HG03139 (cell line): ENCODE data around the gene APOBEC3C.
A peak's percentile ranks its signal among the peaks of the same experiment; 100 is the strongest.
"Not testable (repeated sequence)": the region's sequence is repeated elsewhere in the genome, so short reads cannot be mapped to it uniquely, and the experiment has no call there.

Experiments used
- ATAC-seq: cut with Tn5 transposase; IDR thresholded peaks from one replicate; pipeline ENCODE4 v1.9.1; 2021; ENCODE audit not compliant: unreplicated experiment

The APOBEC3C gene

GRCh38 chr22:38981992-38982927 lies 31.8 kb upstream of the APOBEC3C start, which contains the start of gene APOBEC3B:
TSS of gene APOBEC3B (plus strand) at chr22:38982347. CDS start at chr22:38982454, 107 bp downstream.
- ATAC-seq = peak; percentile 43

- ATAC-seq = no peak
Measured at GRCh38 chr22:38984224-38984623, 29.8 kb upstream of the APOBEC3C start.

DNA sequence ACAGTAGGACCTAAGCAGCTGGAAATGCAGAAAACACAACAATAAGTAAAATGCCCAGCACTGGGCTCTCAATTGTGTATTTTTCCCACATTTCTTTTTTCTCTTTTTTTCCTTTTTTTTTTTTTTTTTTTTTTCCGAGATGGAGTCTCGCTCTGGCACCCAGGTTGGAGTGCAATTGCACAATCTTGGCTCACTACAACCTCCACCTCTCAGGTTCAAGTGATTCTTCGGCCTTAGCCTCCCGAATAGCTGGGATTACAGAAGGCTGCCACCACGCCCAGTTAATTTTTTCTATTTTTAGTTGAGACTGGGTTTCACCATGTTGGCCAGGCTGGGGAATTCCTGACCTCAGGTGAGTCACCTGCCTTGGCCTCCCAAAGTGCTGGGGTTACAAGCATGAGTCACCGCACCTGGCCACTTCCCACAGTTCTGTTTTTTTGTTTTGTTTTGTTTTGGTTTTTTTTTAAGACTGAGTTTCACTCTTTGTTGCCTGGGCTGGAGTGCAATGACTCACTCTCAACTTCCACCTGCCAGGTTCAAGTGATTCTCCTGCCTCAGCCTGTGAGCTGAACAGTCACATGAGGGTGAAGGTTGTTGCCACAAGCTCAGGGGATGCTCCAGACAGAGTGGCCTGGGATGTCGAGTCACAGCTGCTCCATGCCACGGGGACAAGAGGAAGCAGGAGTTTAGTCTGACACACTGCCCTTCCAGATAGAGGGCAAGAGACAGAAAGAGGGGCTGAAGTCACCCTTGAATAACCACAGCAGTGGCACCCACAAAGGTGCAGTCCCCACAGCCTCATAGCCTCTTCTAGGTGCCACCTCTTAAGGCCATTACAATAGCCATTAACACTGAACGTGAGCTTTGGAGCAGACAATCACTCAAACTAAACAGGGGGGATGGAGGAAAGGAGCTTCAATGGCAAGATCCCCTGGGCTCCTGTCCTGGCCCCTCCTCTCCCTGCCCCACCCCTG lies 29.0 kb upstream of the APOBEC3C start:
- ATAC-seq = peak; percentile 61

DNA sequence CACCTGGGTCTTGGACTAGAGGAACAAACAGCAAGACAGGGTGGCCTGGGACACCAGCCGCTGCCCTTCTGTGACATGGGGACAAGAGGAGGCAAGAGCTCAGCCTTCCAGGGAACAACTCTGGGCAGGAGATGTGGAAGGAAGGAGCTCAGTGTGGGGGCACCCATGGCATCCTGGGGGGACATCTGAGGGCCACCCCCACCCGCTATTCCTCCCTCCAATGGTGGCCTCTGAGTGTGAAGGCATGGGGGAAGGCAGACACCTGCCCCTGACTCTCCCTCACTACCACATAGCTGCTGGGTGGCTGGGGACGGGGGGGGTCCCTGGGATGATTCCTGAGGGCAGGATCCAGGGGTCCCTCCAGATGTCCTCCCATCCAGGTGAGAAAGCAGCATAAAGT lies 27.4 kb upstream of the APOBEC3C start:
- no peak for ATAC-seq

DNA sequence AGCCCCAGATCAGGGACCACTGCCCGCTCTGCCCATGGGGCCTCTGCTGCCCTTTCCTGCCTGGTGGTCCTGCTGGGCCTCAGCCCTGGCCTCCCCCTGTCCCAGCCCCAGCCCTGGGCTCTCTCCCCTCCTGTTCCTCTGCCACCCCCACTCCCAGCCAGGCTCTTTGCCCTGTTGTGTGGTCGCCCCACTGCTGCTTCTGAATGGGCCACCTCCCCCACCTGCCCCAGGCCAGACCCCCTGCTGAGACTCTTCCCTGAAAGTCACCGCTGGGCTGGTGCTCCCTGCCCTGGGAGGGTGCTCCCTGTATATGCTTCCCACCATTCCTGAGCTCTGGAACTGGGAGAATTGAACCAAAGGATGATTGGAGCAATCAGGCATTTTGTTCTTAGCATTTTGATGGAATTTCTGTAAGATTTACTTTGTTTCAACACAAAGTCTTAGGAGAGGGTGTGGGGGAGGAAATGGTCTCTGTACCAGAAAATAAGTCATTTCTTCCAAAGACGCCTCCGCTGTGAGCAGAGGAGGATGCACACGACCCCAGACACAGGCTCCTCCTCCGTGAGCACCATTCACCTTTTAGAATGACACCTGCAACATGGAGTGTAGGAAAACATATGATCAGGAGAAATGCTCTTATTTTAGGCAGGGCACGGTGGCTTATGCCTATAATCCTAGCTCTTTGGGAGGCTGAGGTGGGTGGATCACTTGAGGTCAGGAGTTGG lies 26.7 kb upstream of the APOBEC3C start:
- no peak for ATAC-seq

- ATAC-seq = no peak
Measured at GRCh38 chr22:38989466-38989865, 24.6 kb upstream of the APOBEC3C start.

GRCh38 chr22:38992871-38993371 lies 21.1 kb upstream of the APOBEC3C start:
- ATAC-seq = not testable (repeated sequence)

GRCh38 chr22:38996105-38996504 lies 18.0 kb upstream of the APOBEC3C start:
- ATAC-seq = no peak

DNA sequence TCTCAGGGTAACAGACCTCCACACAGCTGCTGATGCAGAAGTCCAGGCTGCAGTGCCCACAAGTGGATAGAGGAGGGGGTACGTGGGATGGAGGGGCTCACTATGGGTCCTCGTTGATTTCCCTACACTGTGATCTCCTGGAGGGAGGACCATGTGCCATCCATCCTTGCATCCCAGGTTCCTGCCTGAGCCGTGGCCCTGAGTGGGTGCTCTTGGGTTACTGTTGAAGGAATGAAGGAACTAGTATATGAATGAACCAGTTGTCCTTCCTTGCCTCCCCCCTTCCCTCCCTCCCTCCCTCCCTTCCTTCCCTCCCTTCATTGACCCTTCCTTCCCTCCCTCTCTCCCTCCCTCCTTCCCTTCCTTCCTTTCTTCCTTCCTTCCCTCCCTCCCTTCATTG lies 16.5 kb upstream of the APOBEC3C start:
- no peak for ATAC-seq

DNA sequence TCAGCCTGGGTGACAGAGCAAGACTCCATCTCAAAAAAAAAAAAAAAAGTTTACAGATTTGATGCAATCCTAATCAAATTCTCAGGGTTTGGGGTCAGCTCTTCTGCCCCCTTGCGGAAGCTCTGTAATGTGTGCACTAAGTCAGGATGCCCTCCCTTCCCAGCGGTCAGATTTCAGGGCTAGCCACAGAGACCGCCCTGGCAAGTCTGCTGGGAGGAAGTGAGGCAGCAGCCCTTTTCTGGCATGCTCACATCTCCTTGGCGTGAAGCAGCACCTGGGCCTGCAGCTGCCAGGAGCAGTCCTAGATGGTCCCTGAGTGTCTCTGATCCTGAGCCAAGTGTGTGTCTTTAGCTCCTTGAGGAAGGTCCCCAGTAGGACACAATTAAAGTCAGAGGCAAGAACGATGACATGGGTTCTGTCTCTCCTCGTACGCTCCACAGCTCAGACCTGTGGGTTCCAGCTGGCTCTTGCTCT lies 10.9 kb upstream of the APOBEC3C start:
- no peak for ATAC-seq

DNA sequence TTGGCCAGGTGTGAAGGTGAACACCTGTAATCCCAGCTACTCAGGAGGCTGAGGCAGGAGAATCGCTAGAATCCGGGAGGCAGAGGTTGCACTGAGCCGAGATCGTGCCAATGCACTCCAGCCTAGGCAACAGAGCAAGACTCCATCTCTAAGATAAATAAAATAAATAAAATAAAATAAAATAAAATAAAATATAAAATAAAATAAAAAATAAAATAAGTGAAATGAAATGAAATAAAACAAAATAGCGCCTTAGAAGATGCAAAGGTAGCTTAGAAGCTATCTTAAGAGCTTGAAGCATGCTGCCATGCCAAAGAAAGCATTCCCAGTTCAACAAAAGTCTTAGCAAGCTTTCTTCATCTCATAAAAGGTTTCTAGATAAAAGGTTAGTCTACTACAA lies 6.9 kb upstream of the APOBEC3C start:
- no peak for ATAC-seq

GRCh38 chr22:39008271-39008850 lies 5.7 kb upstream of the APOBEC3C start:
- ATAC-seq = not testable (repeated sequence)

DNA sequence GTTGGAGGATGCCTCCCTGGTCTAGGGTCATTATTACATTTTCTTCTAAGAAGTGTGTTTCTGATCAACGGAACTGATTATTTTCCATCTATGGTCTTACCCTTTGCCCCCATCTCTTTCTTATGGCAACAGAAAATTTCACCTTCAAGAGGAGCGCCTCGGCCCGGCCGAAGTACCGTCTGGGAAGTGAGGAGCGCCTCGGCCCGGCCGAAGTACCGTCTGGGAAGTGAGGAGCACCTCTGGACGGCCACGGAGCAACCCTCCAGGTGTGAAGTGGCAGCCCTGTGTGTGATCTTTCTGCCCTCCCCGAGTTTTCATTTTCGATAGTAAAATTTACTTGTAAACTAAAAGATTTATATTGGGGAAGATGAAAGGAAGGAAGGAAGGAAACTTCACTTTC lies 3.1 kb upstream of the APOBEC3C start:
- ATAC-seq = no peak

DNA sequence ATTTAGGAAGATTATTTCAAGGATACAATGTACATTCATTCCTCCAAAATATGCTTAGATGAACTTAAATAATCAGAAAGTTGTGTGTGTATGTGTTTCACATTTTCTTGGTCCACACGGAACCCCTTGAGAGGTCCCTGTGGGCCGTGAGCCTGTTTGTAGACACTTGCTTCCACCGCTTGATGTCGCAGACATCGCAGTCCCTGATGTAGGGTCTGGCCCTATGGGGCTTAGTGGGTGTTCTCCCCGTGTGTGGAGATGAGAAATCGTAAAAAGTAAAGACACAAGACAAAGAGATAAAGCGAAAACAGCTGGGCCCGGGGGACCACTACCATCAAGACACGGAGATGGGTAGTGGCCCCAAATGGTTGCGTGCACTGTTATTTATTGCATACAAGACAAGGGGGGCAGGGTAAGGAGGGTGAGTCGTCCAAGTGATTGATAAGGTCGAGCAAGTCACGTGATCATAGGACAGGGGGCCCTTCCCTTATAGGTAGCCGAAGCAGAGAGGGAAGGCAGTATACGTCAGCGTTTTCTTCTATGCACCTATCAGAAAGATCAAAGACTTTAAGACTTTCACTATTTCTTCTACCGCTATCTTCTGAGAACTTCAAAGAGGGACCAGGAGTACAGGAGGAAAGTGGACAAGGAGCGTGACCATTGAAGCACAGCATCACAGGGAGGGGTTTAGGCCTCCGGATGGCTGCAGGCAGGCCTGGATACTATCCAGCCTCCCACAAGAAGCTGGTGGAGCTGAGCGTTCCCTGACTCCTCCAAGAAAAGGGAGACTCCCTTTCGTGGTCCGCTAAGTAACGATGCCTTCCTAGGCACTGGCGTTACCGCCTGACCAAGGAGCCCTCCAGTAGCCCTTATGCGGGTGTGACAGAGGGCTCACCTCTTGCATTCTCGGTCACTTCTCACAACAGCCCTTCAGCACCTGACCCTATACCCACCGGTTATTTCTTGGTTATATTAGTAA lies 1.2 kb upstream of the APOBEC3C start:
- ATAC-seq = no peak

DNA sequence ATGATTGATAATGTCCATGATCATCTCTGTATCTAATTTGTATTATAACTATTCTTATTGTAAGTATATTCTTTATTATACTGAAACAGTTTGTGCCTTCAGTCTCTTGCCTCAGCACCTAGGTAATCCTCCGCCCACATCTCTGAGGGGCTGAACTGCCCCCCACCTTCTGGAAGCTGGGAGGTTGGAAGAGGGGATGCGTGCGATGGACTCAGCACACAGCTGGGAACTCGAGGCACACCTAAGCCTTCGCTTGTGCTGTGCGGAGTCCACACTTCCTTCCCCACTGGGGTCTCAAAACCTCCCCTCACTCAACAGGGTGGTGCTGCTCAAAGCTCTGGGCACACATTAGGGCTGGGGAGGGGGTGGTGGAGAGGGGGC lies 506 bp upstream of the APOBEC3C start:
- not testable (repeated sequence) for ATAC-seq

GRCh38 chr22:39014723-39015121 lies 665 bp downstream of the APOBEC3C start:
- not testable (repeated sequence) for ATAC-seq

DNA sequence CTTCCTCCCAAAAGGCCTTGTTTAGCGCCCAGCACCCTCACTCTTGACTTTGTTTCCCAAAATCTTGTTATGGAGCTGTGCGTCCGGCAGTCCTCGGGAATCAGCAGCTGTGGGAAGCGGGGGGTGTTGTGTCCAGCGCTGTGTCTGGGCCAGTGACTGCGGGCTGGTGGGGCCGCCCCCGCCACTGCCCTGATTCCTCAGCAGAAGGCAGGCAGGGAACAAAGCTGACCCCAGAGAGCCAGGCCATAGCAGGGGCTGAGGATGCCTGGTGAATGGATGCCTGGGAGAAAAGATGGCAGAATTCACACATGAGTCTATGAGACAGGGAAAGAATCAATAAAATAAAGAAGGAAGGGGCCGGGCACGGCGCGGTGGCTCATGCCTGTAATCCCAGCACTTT lies 2.5 kb downstream of the APOBEC3C start:
- no peak for ATAC-seq

GRCh38 chr22:39017596-39018365 lies 3.7 kb downstream of the APOBEC3C start:
- no peak for ATAC-seq
